Left ventricle myocardium superior (tissue), 1 donor: ENCODE data around the gene MAGEB10. TPM values are rescaled to one million over a fixed set of nuclear protein-coding genes. Genes with fewer than 3 reads are reported as not detected.
"Not testable (repeated sequence)": the region's sequence is repeated elsewhere in the genome, so short reads cannot be mapped to it uniquely, and the experiment has no call there.

Experiments used
- ATAC-seq: fragments of 200-7000 bp; cut with Tn5 transposase; one replicate; pipeline ENCODE4 v1.9.1; 2020; ENCODE audit warnings: mild to moderate bottlenecking, moderate library complexity
- DNase-seq: peaks from one replicate; pipeline ENCODE4 v3.0.0-alpha.2; 2020
- intact Hi-C: fragments of 100-400 bp; cut with micrococcal nuclease; formaldehyde crosslinking; loops from one replicate; pipeline ENCODE4 v1.11.0; 2022
- long read RNA-seq: library from polyadenylated mRNA; unstranded; transcript quantifications from one replicate; pipeline ENCODE4 v2.0.0, GENCODE V29; 2021
- total RNA-seq: library from RNA; stranded (reverse); fragmentation: NEBNext Ultra II Directional; extraction: Animal tissue kit (Norgen Biotek cat#: 25700); gene quantifications from one replicate; pipeline ENCODE4 v1.2.1, GENCODE V29; 2021
- donor health status: DM: no; HTN: yes; CAD: no; lungs with severe emphysema.

Gene MAGEB10
- total RNA-seq, result not detected
- long read RNA-seq, result 0 reads

DNA sequence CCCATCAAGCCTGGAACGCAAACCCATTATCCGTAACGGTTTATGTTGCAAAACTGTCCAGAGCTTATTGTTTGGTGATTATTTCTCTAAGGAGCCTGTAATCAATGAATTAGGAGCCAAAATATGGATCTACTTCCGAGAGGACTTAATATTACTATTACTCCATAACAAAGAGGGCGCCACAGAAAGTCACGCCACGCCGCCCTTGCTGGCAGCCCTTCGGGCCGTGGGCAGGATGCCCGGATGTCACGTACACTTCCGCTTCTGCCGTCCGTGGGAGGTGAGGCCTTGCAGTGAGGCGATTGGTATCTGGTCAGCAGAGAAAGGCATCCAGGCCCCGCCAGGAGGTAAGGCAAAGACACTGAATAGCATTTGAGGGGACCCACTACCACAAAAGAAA, at the start of gene MAGEB10:
TSS of gene MAGEB10 (plus strand) at position 301 of the 400 bp plus-strand sequence. CDS start 13,317 bp downstream, outside the sequence.
- ATAC-seq, result no peak
- DNase-seq, result no peak
- intact Hi-C loops, result no loop called here

DNA sequence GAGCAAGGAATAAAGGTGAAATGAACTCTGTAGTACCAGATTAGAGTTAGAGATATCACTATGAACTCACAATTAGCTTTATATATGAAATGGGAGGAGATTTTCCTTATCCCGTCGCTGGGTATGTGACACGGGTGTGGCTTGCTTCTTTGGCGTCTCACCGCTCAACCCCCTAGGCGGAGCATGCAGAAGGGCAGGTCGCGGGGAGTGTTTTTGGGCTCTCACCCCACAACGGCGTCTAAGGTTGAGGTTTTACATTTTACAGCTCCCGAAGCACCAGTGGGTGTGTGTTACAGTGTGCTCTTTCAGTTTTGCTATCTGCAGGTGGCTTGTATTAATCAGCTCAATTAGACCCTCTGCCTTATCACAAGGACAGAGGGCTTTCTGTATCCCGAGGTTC, 42.1 kb upstream of the MAGEB10 start:
- no peak for DNase-seq
- intact Hi-C loops, result no loop called here
- ATAC-seq, result no peak

GRCh38 chrX:27767387-27767786, 40.4 kb upstream of the MAGEB10 start:
- no peak for DNase-seq
- no peak for ATAC-seq
- intact Hi-C loops, result no loop called here

GRCh38 chrX:27775984-27776383, 31.8 kb upstream of the MAGEB10 start:
- intact Hi-C loops, result no loop called here
- DNase-seq (no peak), ATAC-seq (no peak)

DNA sequence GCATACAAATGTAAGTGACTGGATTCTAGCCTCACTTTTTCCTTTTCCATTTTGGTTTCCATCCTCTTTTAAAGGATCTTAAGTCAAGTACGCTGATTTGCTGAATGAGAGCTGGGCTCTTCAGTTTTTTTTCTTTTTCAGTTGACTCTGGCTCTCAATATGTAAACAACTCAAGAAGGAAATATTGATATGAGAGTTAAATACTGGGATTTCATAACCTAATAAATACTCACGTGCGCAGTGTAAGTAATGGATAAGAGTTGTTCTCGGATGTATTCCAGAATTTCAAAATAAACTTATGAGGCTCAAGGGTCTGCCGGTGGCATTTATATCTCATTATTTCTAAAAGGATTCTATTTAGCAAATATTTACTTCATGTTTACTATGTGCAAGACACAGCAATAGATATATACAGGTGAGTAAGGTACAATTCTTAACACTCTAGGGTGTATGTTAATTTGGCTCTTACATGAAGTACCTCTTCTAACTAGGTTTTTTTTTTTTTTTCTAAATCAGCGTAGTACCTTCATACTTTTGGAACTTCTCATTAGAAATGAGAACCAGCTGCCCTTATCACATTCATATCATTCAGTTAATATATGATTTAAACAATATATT, 11.0 kb upstream of the MAGEB10 start:
- intact Hi-C loops, result no loop called here
- no peak for ATAC-seq

GRCh38 chrX:27797575-27797974, 10.2 kb upstream of the MAGEB10 start:
- ATAC-seq (no peak), DNase-seq (no peak)
- intact Hi-C loops, result no loop called here

More for the DNA sequence above, 11.0 kb upstream of the MAGEB10 start:
- no peak for DNase-seq

- DNase-seq, result no peak
- intact Hi-C loops, result no loop called here
- ATAC-seq, result no peak
Measured at GRCh38 chrX:27808226-27808625, 436 bp downstream of the MAGEB10 start.

DNA sequence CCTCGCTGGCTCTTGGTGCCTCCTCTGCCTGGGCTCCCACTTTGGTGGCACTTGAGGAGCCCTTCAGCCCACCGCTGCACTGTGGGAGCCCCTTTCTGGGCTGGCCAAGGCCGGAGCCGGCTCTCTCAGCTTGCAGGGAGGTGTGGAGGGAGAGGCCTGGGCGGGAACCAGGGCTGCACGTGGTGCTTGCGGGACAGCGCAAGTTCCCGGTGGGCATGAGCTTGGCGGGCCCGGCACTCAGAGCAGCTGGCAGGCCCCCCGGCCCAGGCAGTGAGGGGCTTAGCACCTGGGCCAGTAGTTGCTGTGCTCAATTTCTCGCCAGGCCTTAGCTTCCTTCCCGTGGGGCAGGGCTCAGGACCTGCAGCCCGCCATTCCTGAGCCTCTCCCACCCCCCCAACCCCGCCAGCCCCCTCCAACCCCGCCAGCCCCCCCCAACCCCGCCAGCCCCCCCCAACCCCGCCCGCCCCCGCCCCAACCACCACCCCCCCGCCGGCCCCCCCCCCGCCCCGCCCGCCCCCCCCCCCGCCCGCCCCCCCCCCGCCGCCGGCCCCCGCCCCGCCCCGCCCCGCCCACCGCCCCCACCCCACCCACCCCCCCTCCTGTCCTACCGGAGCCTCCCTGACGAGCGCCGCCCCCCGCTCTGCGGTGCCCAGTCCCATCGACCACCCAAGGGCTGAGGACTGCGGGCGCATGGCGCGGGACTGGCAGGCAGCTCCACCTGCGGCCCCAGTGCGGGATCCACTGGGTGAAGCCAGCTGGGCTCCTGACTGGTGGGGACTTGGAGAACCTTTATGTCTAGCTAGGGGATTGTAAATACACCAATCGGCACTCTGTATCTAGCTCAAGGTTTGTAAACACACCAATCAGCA, 1.4 kb downstream of the MAGEB10 start:
- ATAC-seq, intact Hi-C loops, DNase-seq: not testable (repeated sequence)

- DNase-seq (no peak), ATAC-seq (no peak)
- intact Hi-C loops, result no loop called here
Measured at GRCh38 chrX:27815209-27815608, 7.4 kb downstream of the MAGEB10 start.

- intact Hi-C loops, result no loop called here
- DNase-seq, result no peak
- no peak for ATAC-seq
Measured at GRCh38 chrX:27823812-27824211, 16.0 kb downstream of the MAGEB10 start.

DNA sequence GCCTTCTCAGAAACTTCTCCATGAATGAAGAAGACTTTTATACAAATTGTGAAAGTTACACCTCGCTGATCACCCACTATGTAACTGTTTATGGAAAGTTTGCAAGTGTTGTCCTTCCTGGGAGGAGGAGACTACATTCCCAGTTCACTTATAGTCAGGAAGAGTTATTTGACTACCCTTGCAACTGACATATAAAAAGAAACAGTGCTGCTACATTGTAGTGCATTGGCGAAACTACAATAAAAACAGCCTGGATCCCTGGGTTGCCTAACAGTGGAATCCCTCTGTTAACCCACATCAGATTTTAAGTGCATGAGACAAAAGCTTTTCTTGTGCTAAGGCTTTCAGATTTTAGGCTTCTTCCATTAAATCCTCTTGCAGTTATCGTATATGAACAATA, 30.4 kb downstream of the MAGEB10 start:
- DNase-seq, result no peak
- intact Hi-C loops, result no loop called here
- no peak for ATAC-seq

- intact Hi-C loops, result no loop called here
- DNase-seq (no peak), ATAC-seq (no peak)
Measured at GRCh38 chrX:27840881-27841280, 33.1 kb downstream of the MAGEB10 start.

DNA sequence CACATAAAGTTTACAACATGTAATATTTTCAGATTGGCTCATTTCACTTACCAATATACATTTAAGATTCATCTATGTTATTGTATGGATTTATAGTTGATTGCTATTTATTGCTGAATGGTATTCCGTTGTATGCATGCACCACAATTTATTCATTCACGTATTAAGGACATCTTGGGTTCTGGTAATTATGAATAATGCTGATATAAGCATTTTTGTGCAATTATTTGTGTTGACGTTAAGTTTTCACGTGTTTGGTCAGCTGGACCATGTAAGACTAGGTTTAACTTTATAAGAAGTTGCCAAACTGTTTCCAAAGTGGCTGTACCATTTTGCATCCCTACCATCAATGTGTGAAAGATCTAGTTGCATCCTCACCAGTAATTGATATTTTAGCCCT, 35.1 kb downstream of the MAGEB10 start:
- no peak for DNase-seq
- intact Hi-C loops, result no loop called here
- no peak for ATAC-seq

GRCh38 chrX:27860337-27860736, 52.5 kb downstream of the MAGEB10 start:
- intact Hi-C loops, result no loop called here
- no peak for DNase-seq
- no peak for ATAC-seq

- ATAC-seq (no peak), DNase-seq (no peak)
- intact Hi-C loops, result no loop called here
Measured at GRCh38 chrX:27863809-27864208, 56.0 kb downstream of the MAGEB10 start.

Other genes starting within 250 kb of the MAGEB10 start
- not detected for gene DCAF8L2, start 217.6 kb upstream of the MAGEB10 start, total RNA-seq
- gene DCAF8L1, start 173.5 kb downstream of the MAGEB10 start, total RNA-seq, result not detected